ENCODE measurements around the gene RGS7. TPM values are rescaled to one million over a fixed set of nuclear protein-coding genes. Genes with fewer than 3 reads are reported as not detected.
"Not testable (repeated sequence)": the region's sequence is repeated elsewhere in the genome, so short reads cannot be mapped to it uniquely, and the experiment has no call there.

RGS7 gene
- total RNA-seq, 2 donors from 2014 or later: not detected

GRCh38 chr1:241142493-241142892, 214.5 kb downstream of the RGS7 start:
- no peak for TF ChIP-seq CTCF (IDR thresholded peaks at IDR 0.05)
- Histone ChIP-seq H3K36me3 (no peaks in the 10 kb centered on the region), H3K9me3 (no peaks in the 10 kb centered on the region), H3K4me3 (no peak overlapping the region), H3K27ac (no peak overlapping the region), H3K27me3 (no peaks in the 10 kb centered on the region), H3K4me1 (no peaks in the 10 kb centered on the region)
- DNase-seq (ENCODE audit: low spot score): no peak

GRCh38 chr1:241141646-241142045, 215.4 kb downstream of the RGS7 start:
- H3K9me3 ChIP-seq; DNase-seq (ENCODE audit: low spot score); H3K27me3 ChIP-seq; H3K36me3 ChIP-seq; H3K4me3 ChIP-seq; H3K27ac ChIP-seq; H3K4me1 ChIP-seq: not testable (repeated sequence)

- no peaks in the 10 kb centered on the region for H3K36me3 ChIP-seq
- TF ChIP-seq CTCF (IDR thresholded peaks at IDR 0.05): no peak
- no peak for DNase-seq (ENCODE audit: low spot score)
- no peaks in the 10 kb centered on the region for H3K9me3 ChIP-seq
- no peaks in the 10 kb centered on the region for H3K4me1 ChIP-seq
- H3K27me3 ChIP-seq: no peaks in the 10 kb centered on the region
- no peak overlapping the region for H3K4me3 ChIP-seq
- no peak overlapping the region for H3K27ac ChIP-seq
These were observed 216.3 kb downstream of the RGS7 start for GRCh38 chr1:241140670-241141069.

- H3K9me3 ChIP-seq: no peaks in the 10 kb centered on the region
- no peak for DNase-seq (ENCODE audit: low spot score)
- no peaks in the 10 kb centered on the region for H3K4me1 ChIP-seq
- H3K27me3 ChIP-seq: no peaks in the 10 kb centered on the region
- no peak overlapping the region for H3K4me3 ChIP-seq
- no peak for TF ChIP-seq CTCF (IDR thresholded peaks at IDR 0.05)
- no peak overlapping the region for H3K27ac ChIP-seq
- H3K36me3 ChIP-seq: no peaks in the 10 kb centered on the region
These were observed 218.0 kb downstream of the RGS7 start for GRCh38 chr1:241139047-241139446.

GRCh38 chr1:241138248-241138647, 218.8 kb downstream of the RGS7 start:
- no peaks in the 10 kb centered on the region for H3K36me3 ChIP-seq
- no peaks in the 10 kb centered on the region for H3K9me3 ChIP-seq
- no peak overlapping the region for H3K27ac ChIP-seq
- TF ChIP-seq CTCF (IDR thresholded peaks at IDR 0.05): no peak
- H3K4me1 ChIP-seq: no peaks in the 10 kb centered on the region
- no peaks in the 10 kb centered on the region for H3K27me3 ChIP-seq
- DNase-seq (ENCODE audit: low spot score): no peak
- no peak overlapping the region for H3K4me3 ChIP-seq

GRCh38 chr1:241136389-241136788, 220.6 kb downstream of the RGS7 start:
- H3K4me3 ChIP-seq: no peak overlapping the region
- H3K27ac ChIP-seq: no peak overlapping the region
- H3K4me1 ChIP-seq: no peaks in the 10 kb centered on the region
- no peaks in the 10 kb centered on the region for H3K27me3 ChIP-seq
- no peaks in the 10 kb centered on the region for H3K36me3 ChIP-seq
- no peak for TF ChIP-seq CTCF (IDR thresholded peaks at IDR 0.05)
- no peak for DNase-seq (ENCODE audit: low spot score)
- no peaks in the 10 kb centered on the region for H3K9me3 ChIP-seq

Measured in right atrium auricular region (tissue), 2 donors.